ENCODE results near the gene GTF2B.

DNA sequence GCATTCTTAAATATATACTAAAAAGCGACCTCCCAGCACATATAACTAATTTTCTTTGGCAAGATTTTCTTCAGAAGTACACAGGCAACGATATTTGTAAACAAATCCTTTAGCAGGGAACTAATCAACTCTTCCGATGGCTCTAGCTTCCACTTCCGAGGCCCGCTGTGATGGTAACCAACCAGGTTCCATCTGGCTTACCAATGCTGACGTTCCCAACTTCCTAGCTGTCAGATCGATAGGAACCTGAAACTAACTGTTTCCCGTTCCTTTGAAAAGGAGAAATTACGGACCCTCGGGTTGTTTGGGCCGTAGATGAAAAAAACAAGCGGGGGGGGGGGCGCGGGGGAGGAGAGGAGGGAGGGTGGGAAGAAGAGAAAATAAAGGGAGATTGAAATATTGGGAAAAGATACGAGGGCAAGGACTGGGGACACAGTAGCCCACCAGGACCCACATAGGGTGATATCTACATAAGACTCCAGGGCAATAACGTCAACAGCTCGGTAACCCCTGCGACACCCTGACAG is 513 bp downstream of the GTF2B start:
- TF ChIP-seq, protein P1, sequence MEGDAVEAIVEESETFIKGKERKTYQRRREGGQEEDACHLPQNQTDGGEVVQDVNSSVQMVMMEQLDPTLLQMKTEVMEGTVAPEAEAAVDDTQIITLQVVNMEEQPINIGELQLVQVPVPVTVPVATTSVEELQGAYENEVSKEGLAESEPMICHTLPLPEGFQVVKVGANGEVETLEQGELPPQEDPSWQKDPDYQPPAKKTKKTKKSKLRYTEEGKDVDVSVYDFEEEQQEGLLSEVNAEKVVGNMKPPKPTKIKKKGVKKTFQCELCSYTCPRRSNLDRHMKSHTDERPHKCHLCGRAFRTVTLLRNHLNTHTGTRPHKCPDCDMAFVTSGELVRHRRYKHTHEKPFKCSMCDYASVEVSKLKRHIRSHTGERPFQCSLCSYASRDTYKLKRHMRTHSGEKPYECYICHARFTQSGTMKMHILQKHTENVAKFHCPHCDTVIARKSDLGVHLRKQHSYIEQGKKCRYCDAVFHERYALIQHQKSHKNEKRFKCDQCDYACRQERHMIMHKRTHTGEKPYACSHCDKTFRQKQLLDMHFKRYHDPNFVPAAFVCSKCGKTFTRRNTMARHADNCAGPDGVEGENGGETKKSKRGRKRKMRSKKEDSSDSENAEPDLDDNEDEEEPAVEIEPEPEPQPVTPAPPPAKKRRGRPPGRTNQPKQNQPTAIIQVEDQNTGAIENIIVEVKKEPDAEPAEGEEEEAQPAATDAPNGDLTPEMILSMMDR (conservative IDR thresholded peaks at IDR 0.05): no peak
- no peak for TF ChIP-seq EZH2 (IDR thresholded peaks at IDR 0.05; ENCODE audit: low read depth)

Data from PC-9 (cell line).